Smooth muscle cell (in vitro differentiated cells): ENCODE results near the gene MYOD1. TPM values are rescaled to one million over a fixed set of nuclear protein-coding genes. Genes with fewer than 3 reads are reported as not detected.

Experiments
- DNase-seq: peaks from one replicate; lab custom pipeline; 2025; ENCODE audit not compliant: unreplicated experiment; lab: John Stamatoyannopoulos, UW
- H2AFZ ChIP-seq: fragments of 200-600 bp; sonication (generic); 2 replicates; pipeline ENCODE4 v1.6.0; 2016; ENCODE audit warnings: antibody characterized with exemption, low read depth, mild to moderate bottlenecking
- H3F3A ChIP-seq: fragments of 200-600 bp; sonication (generic); 2 replicates; pipeline ENCODE4 v1.6.0; 2017; ENCODE audit warnings: antibody characterized with exemption, low read depth
- H3K27ac ChIP-seq: fragments of 200-600 bp; sonication (generic); 2 replicates; pipeline ENCODE4 v1.5.1; 2016; ENCODE audit warnings: low read depth, mild to moderate bottlenecking
- H3K27me3 ChIP-seq: fragments of 200-600 bp; sonication (generic); 2 replicates; pipeline ENCODE4 v1.6.1; 2016; ENCODE audit warnings: low read depth, mild to moderate bottlenecking
- H3K36me3 ChIP-seq: fragments of 200-600 bp; sonication (generic); 2 replicates; pipeline ENCODE4 v1.5.1; 2016; ENCODE audit warnings: low read depth
- H3K4me1 ChIP-seq: fragments of 200-600 bp; sonication (generic); 2 replicates; pipeline ENCODE4 v1.5.1; 2016; ENCODE audit warnings: low read depth
- H3K4me2 ChIP-seq: fragments of 200-600 bp; sonication (generic); 2 replicates; pipeline ENCODE4 v1.6.0; 2016; ENCODE audit warnings: mild to moderate bottlenecking
- H3K4me3 ChIP-seq: fragments of 200-600 bp; sonication (generic); 2 replicates; pipeline ENCODE4 v1.5.1; 2016; ENCODE audit warnings: mild to moderate bottlenecking
- H3K79me2 ChIP-seq: fragments of 200-600 bp; sonication (generic); 2 replicates; pipeline ENCODE4 v1.6.0; 2016; ENCODE audit warnings: low read depth, mild to moderate bottlenecking
- H3K9ac ChIP-seq: fragments of 200-600 bp; sonication (generic); 2 replicates; pipeline ENCODE4 v1.6.0; 2016; ENCODE audit warnings: low read depth
- H3K9me3 ChIP-seq: fragments of 200-600 bp; sonication (generic); replicated peaks from 2 replicates; pipeline ENCODE4 v1.5.1; 2016; ENCODE audit warnings: low read depth
- H4K20me1 ChIP-seq: fragments of 200-600 bp; sonication (generic); 2 replicates; pipeline ENCODE4 v1.6.0; 2016; ENCODE audit warnings: low read depth
- CTCF ChIP-seq: fragments of 200-600 bp; sonication (generic); IDR thresholded peaks from 2 replicates; pipeline ENCODE4 v1.5.1; 2017; ENCODE audit warnings: borderline replicate concordance, mild to moderate bottlenecking, antibody characterized with exemption; ENCODE audit not compliant: insufficient read depth, poor library complexity, severe bottlenecking
- WGBS: methylation state at CpG from one replicate; pipeline ENCODE4 v1.1.7; 2016; ENCODE audit warnings: low lambda C conversion rate; 5-methylcytosine and 5-hydroxymethylcytosine counted together
- polyA plus RNA-seq: library from polyadenylated mRNA; unstranded; fragments of >200 nt; fragmentation: Nextera tagmentation; extraction: Ambion mirVana; gene quantifications from 2 replicates; pipeline ENCODE4 v1.2.1, GENCODE V29; 2016
- total RNA-seq: library from RNA; depleted of rRNA; stranded (reverse); fragments of >200 nt; gene quantifications from 2 replicates; pipeline ENCODE4 v1.2.3, GENCODE V29; 2014

Gene MYOD1
- total and polyA plus RNA-seq, 2 experiments from 2014 or later: not detected

GRCh38 chr11:17770048-17770652, 50.8 kb downstream of the MYOD1 start:
- no peak overlapping the region for H2AFZ ChIP-seq
- no peak overlapping the region for H3K4me2 ChIP-seq
- H3K9ac ChIP-seq: no peak overlapping the region
- no peaks in the 10 kb centered on the region for H3K27me3 ChIP-seq
- peaks cover 13% of the 10 kb centered on the region for H3K4me1 ChIP-seq
- no peak for DNase-seq
- H3F3A ChIP-seq: no peaks in the 10 kb centered on the region
- no peak overlapping the region for H3K4me3 ChIP-seq
- H3K36me3 ChIP-seq: no peaks in the 10 kb centered on the region
- no peaks in the 10 kb centered on the region for H3K79me2 ChIP-seq
- H3K9me3 ChIP-seq: no peaks in the 10 kb centered on the region
- no peaks in the 10 kb centered on the region for H4K20me1 ChIP-seq
- H3K27ac ChIP-seq: no peak overlapping the region
- 90% methylated on average over 9 of the region's 9 CpGs for WGBS
- no peak for TF ChIP-seq CTCF

- Histone ChIP-seq H3K4me2 (no peak overlapping the region), H3K27ac (no peak overlapping the region), H3K27me3 (no peaks in the 10 kb centered on the region), H3K36me3 (no peaks in the 10 kb centered on the region), H3K4me3 (no peak overlapping the region), H3K9me3 (no peaks in the 10 kb centered on the region), H4K20me1 (no peaks in the 10 kb centered on the region), H3K9ac (no peak overlapping the region), H3K4me1 (peaks cover 5% of the 10 kb centered on the region), H3K79me2 (no peaks in the 10 kb centered on the region), H3F3A (no peaks in the 10 kb centered on the region), H2AFZ (no peak overlapping the region)
- DNase-seq: no peak
- TF ChIP-seq CTCF: no peak
Observed at GRCh38 chr11:17770917-17771316, 51.5 kb downstream of the MYOD1 start.

GRCh38 chr11:17771415-17771814, 52.0 kb downstream of the MYOD1 start:
- H3K4me1 ChIP-seq: peaks cover 4% of the 10 kb centered on the region
- H3K27ac ChIP-seq: no peak overlapping the region
- H3K36me3 ChIP-seq: no peaks in the 10 kb centered on the region
- no peaks in the 10 kb centered on the region for H3K9me3 ChIP-seq
- H3K79me2 ChIP-seq: no peaks in the 10 kb centered on the region
- no peak for TF ChIP-seq CTCF
- no peak overlapping the region for H3K4me3 ChIP-seq
- no peaks in the 10 kb centered on the region for H4K20me1 ChIP-seq
- no peak for DNase-seq
- H3K4me2 ChIP-seq: no peak overlapping the region
- H2AFZ ChIP-seq: no peak overlapping the region
- WGBS: 88% methylated on average over 17 of the region's 17 CpGs
- no peak overlapping the region for H3K9ac ChIP-seq
- no peaks in the 10 kb centered on the region for H3F3A ChIP-seq
- H3K27me3 ChIP-seq: no peaks in the 10 kb centered on the region

Other genes starting within 250 kb of the MYOD1 start
- not detected in 2 replicates for gene ABCC8, start 242.7 kb upstream of the MYOD1 start, total RNA-seq
- not detected in 2 replicates for gene ABCC8, start 242.7 kb upstream of the MYOD1 start, polyA plus RNA-seq
- gene USH1C, start 175.2 kb upstream of the MYOD1 start, total RNA-seq: not detected in 2 replicates
- not detected in 2 replicates for gene USH1C, start 175.2 kb upstream of the MYOD1 start, polyA plus RNA-seq
- gene OTOG, start 172.3 kb upstream of the MYOD1 start, total RNA-seq: not detected in 2 replicates
- gene OTOG, start 172.3 kb upstream of the MYOD1 start, polyA plus RNA-seq: not detected in 2 replicates
- gene KCNC1, start 15.2 kb downstream of the MYOD1 start, total RNA-seq: 0.18 TPM in 1 of 2 replicates, not detected in the other
- gene KCNC1, start 15.2 kb downstream of the MYOD1 start, polyA plus RNA-seq: 0.30 TPM in 1 of 2 replicates, not detected in the other